WTC11 (cell line): ENCODE results near the gene CHST11. TPM values are rescaled to one million over a fixed set of nuclear protein-coding genes. Genes with fewer than 3 reads are reported as not detected.

Source experiments
- ATAC-seq: fragments of 200-7000 bp; cut with Tn5 transposase; 2 replicates; pipeline ENCODE4 v1.10.0; 2021; ENCODE audit warnings: mild to moderate bottlenecking, moderate library complexity
- CTCF ChIA-PET: fragments of 300-600 bp; sonication (Branson Sonifier 250); formaldehyde crosslinking; loops from one replicate; lab custom pipeline; 2021; ENCODE audit warnings: antibody characterized with exemption; lab: Charles Lee
- POLR2A ChIA-PET: fragments of 350-600 bp; sonication (Branson Sonifier 250); formaldehyde crosslinking; loops from one replicate; lab custom pipeline; 2021; ENCODE audit warnings: antibody characterized with exemption; lab: Charles Lee
- DNase-seq: peaks from one replicate; pipeline ENCODE4 v3.0.0; 2021; ENCODE audit warnings: low spot score
- H3K27ac Mint-ChIP-seq: 2 replicates; pipeline ENCODE4 v1.8.0; 2021; ENCODE audit warnings: mixed read lengths
- H3K27me3 Mint-ChIP-seq: 2 replicates; pipeline ENCODE4 v1.8.0; 2021; ENCODE audit warnings: low read depth, mild to moderate bottlenecking, moderate library complexity, mixed read lengths
- H3K36me3 Mint-ChIP-seq: 2 replicates; pipeline ENCODE4 v1.8.0; 2021; ENCODE audit warnings: mixed read lengths
- H3K4me1 Mint-ChIP-seq: 2 replicates; pipeline ENCODE4 v1.8.0; 2022; ENCODE audit warnings: mixed read lengths
- H3K4me3 Mint-ChIP-seq: 2 replicates; pipeline ENCODE4 v1.8.0; 2021; ENCODE audit warnings: mild to moderate bottlenecking, moderate library complexity, mixed read lengths
- H3K9me3 Mint-ChIP-seq: 2 replicates; pipeline ENCODE4 v1.8.0; 2021; ENCODE audit warnings: mixed read lengths
- FOXK1 ChIP-seq: sonication (generic); formaldehyde crosslinking; IDR thresholded peaks from 2 replicates; pipeline ENCODE4 v1.8.0; 2022; ENCODE audit warnings: mild to moderate bottlenecking, moderate library complexity, missing genetic modification reagents
- HMGA2 ChIP-seq: fragments of 250-450 bp; sonication (Bioruptor Pico); IDR thresholded peaks from 2 replicates; pipeline ENCODE4 v1.4.0; 2021; ENCODE audit warnings: mild to moderate bottlenecking, moderate library complexity
- RELA ChIP-seq: sonication (generic); formaldehyde crosslinking; IDR thresholded peaks from 2 replicates; pipeline ENCODE4 v1.8.1; 2022; ENCODE audit warnings: missing genetic modification reagents, mild to moderate bottlenecking, borderline replicate concordance
- SOX15 ChIP-seq: fragments of 250-450 bp; sonication (Bioruptor Pico); IDR thresholded peaks from 2 replicates; pipeline ENCODE4 v1.9.0; 2021; ENCODE audit warnings: mild to moderate bottlenecking
- SP1 ChIP-seq: sonication (generic); formaldehyde crosslinking; conservative IDR thresholded peaks from 2 replicates; pipeline ENCODE4 v1.8.1; 2022; ENCODE audit warnings: missing genetic modification reagents
- TP53 ChIP-seq: sonication (generic); formaldehyde crosslinking; IDR thresholded peaks from 2 replicates; pipeline ENCODE4 v1.8.1; 2023; ENCODE audit warnings: mild to moderate bottlenecking, missing genetic modification reagents
- total RNA-seq: library from RNA; stranded (reverse); gene quantifications from 3 replicates; pipeline ENCODE4 v1.2.3, GENCODE V29; 2021
- TF ChIP-seq, protein P1 (sequence below): sonication (generic); formaldehyde crosslinking; IDR thresholded peaks from 2 replicates; pipeline ENCODE4 v1.8.1; 2022; ENCODE audit warnings: missing genetic modification reagents, borderline replicate concordance
- TF ChIP-seq, protein P2 (sequence below): sonication (generic); formaldehyde crosslinking; IDR thresholded peaks from 2 replicates; pipeline ENCODE4 v1.8.0; 2022; ENCODE audit warnings: missing genetic modification reagents
- TF ChIP-seq, protein P3 (sequence below): sonication (generic); formaldehyde crosslinking; conservative IDR thresholded peaks from 2 replicates; pipeline ENCODE4 v1.8.1; 2023; ENCODE audit warnings: mild to moderate bottlenecking, low read depth, missing genetic modification reagents, moderate library complexity
- TF ChIP-seq, protein P4 (sequence below): sonication (generic); formaldehyde crosslinking; IDR thresholded peaks from 2 replicates; pipeline ENCODE4 v1.8.0; 2022; ENCODE audit warnings: mild to moderate bottlenecking, missing genetic modification reagents
- TF ChIP-seq, protein P5 (sequence below): sonication (generic); formaldehyde crosslinking; IDR thresholded peaks from 2 replicates; pipeline ENCODE4 v1.8.1; 2023; ENCODE audit warnings: mild to moderate bottlenecking, missing genetic modification reagents, borderline replicate concordance
- TF ChIP-seq, protein P6 (sequence below): fragments of 250-450 bp; sonication (Bioruptor Pico); IDR thresholded peaks from 2 replicates; pipeline ENCODE4 v1.8.0; 2021; ENCODE audit warnings: mild to moderate bottlenecking

CHST11 gene
- total RNA-seq, 1 experiment from 2014 or later: 24.2 TPM

DNA sequence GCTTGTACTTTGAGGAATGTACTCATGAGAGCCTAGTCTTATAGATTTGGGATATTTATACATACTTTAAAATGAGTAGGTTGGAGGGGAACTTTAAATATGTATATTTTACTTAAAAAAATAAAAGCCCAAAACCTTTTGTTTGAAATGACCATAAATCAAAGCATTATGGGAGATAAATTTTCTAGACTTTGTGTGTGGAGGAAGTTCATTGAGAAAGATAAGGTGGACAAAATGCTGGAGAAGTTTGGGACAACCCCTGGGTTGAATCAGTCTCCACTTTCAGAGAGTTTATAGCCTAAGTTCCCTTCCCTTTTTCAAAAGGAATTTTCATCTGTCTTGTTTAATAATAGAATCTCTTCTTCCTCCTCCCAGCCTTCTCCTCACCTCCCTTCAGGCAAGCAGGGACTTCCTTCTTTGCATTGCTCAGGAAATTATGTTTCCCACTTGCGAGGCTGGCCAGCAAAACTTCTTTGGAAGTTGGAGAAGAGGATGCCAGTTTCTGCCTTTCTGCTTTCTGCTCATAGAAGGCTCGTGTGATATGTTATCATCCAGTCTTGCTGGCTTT is 54.2 kb downstream of the CHST11 start (continued):
- TF ChIP-seq, protein P1, sequence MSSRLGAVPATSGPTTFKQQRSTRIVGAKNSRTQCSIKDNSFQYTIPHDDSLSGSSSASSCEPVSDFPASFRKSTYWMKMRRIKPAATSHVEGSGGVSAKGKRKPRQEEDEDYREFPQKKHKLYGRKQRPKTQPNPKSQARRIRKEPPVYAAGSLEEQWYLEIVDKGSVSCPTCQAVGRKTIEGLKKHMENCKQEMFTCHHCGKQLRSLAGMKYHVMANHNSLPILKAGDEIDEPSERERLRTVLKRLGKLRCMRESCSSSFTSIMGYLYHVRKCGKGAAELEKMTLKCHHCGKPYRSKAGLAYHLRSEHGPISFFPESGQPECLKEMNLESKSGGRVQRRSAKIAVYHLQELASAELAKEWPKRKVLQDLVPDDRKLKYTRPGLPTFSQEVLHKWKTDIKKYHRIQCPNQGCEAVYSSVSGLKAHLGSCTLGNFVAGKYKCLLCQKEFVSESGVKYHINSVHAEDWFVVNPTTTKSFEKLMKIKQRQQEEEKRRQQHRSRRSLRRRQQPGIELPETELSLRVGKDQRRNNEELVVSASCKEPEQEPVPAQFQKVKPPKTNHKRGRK (CRISPR knock-in tag): no peak
- TF ChIP-seq HMGA2: no peak

DNA sequence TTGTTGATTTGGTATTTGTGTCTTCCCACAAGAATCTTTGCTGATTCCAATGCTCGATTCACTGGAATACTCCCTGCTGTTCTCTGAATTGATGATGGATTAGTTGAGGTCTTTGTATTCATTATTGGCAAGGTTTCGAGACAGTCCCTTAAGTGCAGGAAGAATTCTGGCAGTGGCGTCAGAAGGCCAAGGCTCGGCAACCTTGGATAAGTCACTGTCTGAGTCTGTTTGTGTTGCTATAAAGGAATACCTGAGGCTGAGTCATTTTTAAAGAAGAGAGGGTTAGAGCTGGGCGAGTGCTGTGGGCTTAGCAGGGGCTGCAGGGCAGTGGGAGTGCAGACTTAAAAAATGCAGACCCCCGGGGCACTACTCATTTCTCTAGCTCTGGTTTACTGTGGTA is 56.9 kb downstream of the CHST11 start:
- ATAC-seq (peak; percentile 26), DNase-seq (no peak)
- Mint-ChIP-seq H3K27me3 (no peaks in the 10 kb centered on the region), H3K4me1 (peaks cover 36% of the 10 kb centered on the region), H3K36me3 (peaks cover 5% of the 10 kb centered on the region), H3K9me3 (peaks cover 6% of the 10 kb centered on the region), H3K27ac (peak overlapping the region; percentile 34; the same call in 1 of the 2 replicates), H3K4me3 (no peak overlapping the region)
- ChIA-PET POLR2A (no interaction called here), CTCF (no interaction called here)
- TF ChIP-seq, protein P2, sequence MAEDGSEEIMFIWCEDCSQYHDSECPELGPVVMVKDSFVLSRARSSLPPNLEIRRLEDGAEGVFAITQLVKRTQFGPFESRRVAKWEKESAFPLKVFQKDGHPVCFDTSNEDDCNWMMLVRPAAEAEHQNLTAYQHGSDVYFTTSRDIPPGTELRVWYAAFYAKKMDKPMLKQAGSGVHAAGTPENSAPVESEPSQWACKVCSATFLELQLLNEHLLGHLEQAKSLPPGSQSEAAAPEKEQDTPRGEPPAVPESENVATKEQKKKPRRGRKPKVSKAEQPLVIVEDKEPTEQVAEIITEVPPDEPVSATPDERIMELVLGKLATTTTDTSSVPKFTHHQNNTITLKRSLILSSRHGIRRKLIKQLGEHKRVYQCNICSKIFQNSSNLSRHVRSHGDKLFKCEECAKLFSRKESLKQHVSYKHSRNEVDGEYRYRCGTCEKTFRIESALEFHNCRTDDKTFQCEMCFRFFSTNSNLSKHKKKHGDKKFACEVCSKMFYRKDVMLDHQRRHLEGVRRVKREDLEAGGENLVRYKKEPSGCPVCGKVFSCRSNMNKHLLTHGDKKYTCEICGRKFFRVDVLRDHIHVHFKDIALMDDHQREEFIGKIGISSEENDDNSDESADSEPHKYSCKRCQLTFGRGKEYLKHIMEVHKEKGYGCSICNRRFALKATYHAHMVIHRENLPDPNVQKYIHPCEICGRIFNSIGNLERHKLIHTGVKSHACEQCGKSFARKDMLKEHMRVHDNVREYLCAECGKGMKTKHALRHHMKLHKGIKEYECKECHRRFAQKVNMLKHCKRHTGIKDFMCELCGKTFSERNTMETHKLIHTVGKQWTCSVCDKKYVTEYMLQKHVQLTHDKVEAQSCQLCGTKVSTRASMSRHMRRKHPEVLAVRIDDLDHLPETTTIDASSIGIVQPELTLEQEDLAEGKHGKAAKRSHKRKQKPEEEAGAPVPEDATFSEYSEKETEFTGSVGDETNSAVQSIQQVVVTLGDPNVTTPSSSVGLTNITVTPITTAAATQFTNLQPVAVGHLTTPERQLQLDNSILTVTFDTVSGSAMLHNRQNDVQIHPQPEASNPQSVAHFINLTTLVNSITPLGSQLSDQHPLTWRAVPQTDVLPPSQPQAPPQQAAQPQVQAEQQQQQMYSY (CRISPR knock-in tag): no peak
- TF ChIP-seq, protein P3, sequence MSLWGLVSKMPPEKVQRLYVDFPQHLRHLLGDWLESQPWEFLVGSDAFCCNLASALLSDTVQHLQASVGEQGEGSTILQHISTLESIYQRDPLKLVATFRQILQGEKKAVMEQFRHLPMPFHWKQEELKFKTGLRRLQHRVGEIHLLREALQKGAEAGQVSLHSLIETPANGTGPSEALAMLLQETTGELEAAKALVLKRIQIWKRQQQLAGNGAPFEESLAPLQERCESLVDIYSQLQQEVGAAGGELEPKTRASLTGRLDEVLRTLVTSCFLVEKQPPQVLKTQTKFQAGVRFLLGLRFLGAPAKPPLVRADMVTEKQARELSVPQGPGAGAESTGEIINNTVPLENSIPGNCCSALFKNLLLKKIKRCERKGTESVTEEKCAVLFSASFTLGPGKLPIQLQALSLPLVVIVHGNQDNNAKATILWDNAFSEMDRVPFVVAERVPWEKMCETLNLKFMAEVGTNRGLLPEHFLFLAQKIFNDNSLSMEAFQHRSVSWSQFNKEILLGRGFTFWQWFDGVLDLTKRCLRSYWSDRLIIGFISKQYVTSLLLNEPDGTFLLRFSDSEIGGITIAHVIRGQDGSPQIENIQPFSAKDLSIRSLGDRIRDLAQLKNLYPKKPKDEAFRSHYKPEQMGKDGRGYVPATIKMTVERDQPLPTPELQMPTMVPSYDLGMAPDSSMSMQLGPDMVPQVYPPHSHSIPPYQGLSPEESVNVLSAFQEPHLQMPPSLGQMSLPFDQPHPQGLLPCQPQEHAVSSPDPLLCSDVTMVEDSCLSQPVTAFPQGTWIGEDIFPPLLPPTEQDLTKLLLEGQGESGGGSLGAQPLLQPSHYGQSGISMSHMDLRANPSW (CRISPR knock-in tag): no peak
- no peak for TF ChIP-seq RELA (CRISPR knock-in tag)

DNA sequence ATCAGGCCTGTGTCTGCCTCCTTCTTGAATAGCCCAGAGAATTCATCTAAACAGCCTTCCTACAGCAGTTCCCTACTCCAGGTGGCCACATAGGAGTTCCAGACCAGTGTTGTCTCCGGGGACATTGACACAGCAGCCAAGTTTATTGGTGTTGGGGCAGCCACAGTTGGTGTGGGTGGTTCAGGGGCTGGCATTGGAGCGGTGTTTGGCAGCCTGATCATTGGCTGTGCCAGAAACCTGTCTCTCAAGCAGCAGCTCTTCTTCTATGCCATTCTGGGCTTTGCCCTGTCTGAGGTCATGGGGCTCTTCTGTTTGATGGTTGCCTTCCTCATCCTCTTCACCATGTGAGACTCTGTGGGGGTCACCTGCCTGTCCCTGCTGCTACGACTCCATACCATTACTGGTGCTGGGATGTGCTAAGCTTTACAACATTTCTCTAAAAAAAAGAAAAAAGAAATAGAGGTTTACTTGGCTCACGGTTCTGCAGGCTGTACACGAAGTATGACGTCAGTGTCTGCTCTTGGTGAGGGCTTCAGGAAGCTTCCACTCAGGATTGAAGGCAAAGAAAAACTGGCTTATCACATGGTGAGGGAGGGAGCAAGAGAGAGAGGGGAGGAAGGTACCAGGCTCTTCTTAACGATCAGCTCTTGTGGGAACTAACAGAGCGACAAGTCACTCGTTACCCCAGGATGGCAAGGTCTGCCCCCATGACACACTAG is 57.5 kb downstream of the CHST11 start:
- no peaks in the 10 kb centered on the region for H3K36me3 Mint-ChIP-seq
- ATAC-seq: no peak
- CTCF ChIA-PET: no interaction called here
- TF ChIP-seq TP53: no peak
- TF ChIP-seq, protein P4, sequence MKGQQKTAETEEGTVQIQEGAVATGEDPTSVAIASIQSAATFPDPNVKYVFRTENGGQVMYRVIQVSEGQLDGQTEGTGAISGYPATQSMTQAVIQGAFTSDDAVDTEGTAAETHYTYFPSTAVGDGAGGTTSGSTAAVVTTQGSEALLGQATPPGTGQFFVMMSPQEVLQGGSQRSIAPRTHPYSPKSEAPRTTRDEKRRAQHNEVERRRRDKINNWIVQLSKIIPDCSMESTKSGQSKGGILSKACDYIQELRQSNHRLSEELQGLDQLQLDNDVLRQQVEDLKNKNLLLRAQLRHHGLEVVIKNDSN (CRISPR knock-in tag): no peak
- TF ChIP-seq FOXK1 (CRISPR knock-in tag): no peak
- TF ChIP-seq, protein P5, sequence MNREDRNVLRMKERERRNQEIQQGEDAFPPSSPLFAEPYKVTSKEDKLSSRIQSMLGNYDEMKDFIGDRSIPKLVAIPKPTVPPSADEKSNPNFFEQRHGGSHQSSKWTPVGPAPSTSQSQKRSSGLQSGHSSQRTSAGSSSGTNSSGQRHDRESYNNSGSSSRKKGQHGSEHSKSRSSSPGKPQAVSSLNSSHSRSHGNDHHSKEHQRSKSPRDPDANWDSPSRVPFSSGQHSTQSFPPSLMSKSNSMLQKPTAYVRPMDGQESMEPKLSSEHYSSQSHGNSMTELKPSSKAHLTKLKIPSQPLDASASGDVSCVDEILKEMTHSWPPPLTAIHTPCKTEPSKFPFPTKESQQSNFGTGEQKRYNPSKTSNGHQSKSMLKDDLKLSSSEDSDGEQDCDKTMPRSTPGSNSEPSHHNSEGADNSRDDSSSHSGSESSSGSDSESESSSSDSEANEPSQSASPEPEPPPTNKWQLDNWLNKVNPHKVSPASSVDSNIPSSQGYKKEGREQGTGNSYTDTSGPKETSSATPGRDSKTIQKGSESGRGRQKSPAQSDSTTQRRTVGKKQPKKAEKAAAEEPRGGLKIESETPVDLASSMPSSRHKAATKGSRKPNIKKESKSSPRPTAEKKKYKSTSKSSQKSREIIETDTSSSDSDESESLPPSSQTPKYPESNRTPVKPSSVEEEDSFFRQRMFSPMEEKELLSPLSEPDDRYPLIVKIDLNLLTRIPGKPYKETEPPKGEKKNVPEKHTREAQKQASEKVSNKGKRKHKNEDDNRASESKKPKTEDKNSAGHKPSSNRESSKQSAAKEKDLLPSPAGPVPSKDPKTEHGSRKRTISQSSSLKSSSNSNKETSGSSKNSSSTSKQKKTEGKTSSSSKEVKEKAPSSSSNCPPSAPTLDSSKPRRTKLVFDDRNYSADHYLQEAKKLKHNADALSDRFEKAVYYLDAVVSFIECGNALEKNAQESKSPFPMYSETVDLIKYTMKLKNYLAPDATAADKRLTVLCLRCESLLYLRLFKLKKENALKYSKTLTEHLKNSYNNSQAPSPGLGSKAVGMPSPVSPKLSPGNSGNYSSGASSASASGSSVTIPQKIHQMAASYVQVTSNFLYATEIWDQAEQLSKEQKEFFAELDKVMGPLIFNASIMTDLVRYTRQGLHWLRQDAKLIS (CRISPR knock-in tag): no peak
- TF ChIP-seq SOX15 (CRISPR knock-in tag): no peak
- no peak for TF ChIP-seq SP1 (CRISPR knock-in tag)
- TF ChIP-seq, protein P6, sequence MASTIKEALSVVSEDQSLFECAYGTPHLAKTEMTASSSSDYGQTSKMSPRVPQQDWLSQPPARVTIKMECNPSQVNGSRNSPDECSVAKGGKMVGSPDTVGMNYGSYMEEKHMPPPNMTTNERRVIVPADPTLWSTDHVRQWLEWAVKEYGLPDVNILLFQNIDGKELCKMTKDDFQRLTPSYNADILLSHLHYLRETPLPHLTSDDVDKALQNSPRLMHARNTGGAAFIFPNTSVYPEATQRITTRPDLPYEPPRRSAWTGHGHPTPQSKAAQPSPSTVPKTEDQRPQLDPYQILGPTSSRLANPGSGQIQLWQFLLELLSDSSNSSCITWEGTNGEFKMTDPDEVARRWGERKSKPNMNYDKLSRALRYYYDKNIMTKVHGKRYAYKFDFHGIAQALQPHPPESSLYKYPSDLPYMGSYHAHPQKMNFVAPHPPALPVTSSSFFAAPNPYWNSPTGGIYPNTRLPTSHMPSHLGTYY (CRISPR knock-in tag): no peak

More for the DNA sequence above, 57.5 kb downstream of the CHST11 start:
- Mint-ChIP-seq H3K4me1 (peaks cover 38% of the 10 kb centered on the region), H3K27me3 (no peaks in the 10 kb centered on the region), H3K27ac (peak overlapping the region; percentile 41; the same call in 1 of the 2 replicates), H3K9me3 (0 out of 2 replicates have a peak, but pooled peaks cover under 1% of the 10 kb centered on the region), H3K4me3 (no peak overlapping the region)
- POLR2A ChIA-PET: no interaction called here
- DNase-seq: no peak
